GM19438 (cell line): Measurements from ENCODE around the gene SLC1A7.

Source experiments
- ATAC-seq: cut with Tn5 transposase; IDR thresholded peaks from one replicate; pipeline ENCODE4 v1.9.1; 2021; ENCODE audit warnings: low read depth; ENCODE audit not compliant: unreplicated experiment

The SLC1A7 gene

DNA sequence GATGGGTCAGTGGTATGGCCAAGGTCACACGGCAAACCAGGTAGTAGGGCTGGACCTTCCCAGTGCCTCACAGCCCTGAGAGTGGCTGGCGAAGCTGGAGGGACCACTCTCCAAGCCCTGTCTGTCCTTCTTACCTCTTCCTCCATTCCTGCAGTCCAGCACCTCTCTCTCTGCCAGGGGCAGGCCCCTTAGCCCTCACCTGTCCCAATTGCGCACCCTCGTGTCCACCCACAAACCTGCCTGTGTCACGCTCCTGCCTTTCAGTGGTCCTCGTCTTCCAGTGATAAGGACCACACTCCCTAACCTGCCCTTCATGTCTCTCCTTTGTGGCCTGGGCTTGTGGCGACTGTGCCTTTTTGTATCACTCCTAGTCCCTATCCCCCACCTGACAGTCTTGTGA is 77.0 kb downstream of the SLC1A7 start:
- no peak for ATAC-seq

DNA sequence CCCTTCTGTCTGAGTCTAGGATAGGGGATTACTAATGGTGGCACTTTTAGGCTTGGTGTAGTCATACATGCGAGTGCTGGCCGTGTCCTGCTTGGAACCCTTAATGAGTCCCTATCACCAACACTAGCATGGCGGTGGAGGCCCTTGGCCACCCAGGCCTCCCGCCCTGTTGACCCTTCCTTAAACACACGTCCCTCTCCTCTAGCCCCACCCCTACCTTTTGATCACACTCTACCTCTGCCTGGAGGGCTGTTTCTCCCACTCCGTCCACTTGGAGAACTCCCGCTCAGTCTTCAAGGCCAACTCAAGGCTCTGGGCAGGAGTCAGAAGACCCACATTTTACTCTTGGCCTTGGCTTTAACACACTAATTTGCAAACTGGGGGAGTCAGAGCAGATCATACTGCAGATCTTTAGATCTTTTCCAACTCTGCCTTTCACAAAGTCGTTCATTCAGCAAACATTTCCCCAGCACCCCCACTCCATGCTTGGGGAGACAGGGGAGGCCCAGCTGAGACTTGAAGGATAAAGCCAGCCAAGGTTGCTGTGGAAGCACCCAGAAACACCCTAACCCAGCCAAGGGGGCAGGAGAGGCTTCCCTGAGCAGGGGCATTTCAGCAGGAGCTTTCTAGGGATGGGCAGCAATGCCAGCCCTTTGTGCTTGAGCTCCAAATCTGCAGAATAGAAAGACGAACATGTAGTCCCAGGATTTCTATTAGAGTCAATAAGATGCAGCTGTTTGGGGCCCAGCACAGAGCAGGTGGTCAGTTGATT is 78.5 kb downstream of the SLC1A7 start:
- no peak for ATAC-seq

DNA sequence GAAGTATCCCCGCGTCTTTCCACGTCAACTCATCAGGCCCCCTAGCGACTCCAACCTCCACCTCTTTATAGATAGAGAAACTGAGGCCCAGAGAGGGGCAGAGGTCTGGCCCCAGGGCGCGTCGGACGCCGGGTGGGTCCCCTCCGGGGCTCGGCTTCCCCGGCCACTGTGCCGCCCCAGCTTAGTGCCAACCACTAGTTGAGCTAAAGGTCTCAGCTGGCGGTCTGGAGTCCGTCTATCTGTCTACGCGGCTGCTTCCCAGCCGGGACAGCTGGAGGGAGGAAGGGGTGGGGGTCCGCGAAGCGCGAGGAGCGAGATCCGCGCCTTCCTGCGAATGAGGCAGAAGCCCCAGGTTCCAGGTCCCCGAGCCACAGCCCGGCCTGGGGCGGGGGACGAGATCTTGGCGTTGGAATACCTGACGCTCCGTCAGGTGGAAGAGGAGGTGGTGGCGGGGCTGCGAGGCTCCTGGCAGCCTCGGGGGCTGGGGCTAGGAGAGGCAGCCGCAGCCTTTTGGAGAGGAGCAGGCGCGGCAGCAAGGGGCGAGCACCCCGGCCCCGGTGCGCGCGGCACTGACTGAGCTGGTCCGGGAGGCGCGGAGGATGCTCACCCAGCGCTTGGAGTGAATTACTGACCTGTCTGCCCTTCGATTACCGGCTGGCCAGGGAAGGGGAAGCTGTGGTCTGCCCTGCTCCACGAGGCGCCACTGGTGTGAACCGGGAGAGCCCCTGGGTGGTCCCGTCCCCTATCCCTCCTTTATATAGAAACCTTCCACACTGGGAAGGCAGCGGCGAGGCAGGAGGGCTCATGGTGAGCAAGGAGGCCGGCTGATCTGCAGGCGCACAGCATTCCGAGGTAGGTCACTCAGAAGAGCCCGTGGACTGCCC is 79.5 kb downstream of the SLC1A7 start:
- ATAC-seq, result no peak

DNA sequence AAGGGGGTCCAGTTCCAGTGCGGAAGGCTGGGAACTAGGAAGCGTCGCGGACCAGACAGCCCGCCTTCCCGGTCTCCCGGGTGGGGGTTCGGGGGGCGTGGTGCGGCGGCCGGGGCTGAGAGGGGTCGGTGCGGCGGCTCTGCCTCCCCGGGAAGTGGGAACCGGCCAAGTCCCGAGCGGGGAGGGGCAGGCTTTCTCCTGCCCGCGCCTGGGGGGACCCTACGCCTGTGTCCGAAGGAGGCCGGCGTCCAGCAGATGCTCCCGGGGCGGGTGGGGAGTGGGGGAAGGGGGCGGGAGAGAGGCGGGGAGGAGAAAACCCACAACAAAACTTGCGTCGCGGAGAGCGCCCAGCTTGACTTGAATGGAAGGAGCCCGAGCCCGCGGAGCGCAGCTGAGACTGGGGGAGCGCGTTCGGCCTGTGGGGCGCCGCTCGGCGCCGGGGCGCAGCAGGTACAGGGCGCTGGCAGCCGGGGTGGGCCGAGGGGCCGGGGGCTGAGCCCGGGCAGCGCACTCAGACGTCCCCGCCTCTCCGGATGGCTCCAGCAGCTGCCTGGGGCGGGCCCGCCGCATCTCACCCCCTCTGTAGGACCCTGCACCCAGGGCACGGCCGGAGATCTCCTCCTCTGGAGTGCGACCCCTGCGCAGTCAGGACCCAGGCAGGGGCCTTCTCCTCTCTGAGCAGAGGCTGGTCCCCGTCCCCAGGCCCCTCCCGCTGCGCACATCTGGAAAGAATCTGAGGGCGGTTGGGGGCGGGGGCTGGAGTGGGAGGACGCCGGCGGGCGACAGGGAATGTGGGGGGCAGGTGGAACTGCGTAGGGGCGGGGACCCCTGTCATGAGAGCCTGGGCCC is 80.4 kb downstream of the SLC1A7 start, which contains the start of gene PODN:
PODN (plus strand) TSS at position 355 of the 849 bp plus-strand sequence. CDS start 7,643 bp downstream, outside the sequence.
- no peak for ATAC-seq

DNA sequence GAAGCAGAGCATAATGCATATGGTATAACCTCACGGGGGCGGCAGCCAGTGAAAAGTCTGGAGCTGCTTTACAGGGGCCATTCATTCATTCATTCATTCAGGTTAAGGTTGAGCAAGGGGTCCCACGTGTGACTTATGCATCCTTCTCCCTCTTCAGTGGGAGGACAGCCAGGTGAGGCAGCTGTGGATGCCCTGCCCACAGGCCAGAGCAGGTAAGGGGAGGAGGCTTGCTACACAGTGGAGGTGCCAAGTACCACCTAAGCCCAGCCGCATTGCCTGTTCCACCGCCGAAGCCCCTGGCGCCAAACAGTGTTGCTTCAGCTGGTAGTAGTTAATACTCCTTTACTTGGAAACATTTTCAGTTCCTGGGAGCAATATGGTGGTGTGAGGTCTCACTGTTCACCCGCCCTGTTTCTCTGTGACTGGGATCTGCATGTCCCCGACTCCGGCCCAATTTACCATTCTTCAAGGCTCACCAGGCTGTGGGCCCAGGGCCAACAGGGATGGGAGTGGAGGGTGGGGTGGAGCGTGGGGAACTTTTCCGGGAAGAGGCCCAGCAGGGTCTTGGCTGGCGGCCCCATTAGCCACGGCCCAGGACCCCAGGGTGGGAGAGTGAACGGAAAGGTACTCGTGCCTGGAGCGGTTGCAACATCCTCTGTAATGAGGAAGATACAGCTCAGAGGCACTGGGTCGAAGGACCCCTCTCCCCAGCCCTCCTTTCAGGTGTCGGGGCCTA is 81.1 kb downstream of the SLC1A7 start:
- ATAC-seq, result no peak

DNA sequence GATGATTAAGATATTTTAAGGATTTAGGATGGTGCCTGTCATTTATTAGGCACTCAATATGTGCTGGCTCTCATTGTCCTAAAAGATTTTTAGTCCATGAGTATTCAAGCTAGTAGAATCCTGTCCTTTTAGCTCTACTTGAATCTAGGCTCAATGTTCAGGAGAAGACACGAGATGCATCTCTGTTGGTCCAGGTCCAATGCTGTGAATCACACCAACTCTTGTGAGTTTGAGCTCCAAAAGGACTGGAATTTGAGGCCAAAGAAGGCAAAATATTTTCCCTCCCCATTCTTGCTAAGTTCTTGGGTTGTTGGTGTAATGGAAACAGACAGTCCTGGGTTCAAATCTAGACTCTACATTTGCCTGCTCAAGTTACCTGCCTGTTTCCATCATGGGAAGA is 81.9 kb downstream of the SLC1A7 start:
- no peak for ATAC-seq

DNA sequence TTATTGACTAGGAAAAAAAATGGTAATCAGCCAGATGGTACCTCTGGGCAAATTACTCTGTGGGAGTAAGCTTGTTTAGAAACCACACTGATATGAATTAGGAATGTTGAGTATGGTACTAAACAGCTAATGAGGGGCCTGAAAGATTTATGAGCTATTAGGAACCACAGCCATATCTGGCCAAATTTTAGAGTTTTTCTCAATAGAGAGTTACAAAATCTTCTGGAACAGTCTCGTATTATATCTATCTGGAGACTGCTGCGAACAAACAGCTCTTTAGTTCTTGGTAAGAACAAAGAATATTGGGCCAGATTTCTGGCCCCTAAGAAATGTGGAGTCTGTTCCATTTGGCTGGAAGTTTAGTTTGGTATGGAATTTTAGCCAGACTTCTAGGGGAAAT is 85.3 kb downstream of the SLC1A7 start:
- ATAC-seq, result no peak

DNA sequence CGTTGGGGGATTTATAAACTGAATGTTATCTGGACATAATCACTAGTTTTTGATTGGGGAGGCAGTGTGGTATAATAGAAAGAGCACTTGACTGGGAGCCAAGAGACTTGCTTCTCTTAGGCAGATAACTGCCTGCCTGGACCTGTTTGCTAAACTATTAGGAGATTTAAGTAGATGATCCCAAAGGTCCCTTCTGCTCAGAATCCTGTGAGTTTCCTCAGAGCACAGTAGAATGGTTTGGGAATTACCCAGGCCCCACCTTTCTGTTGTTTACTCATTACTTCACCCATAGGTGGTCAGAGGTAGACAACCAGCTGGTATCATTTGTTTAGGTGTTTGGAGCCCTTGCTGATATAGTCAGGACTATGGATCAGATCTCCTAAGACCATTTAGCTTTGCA is 90.8 kb downstream of the SLC1A7 start:
- ATAC-seq, result no peak

DNA sequence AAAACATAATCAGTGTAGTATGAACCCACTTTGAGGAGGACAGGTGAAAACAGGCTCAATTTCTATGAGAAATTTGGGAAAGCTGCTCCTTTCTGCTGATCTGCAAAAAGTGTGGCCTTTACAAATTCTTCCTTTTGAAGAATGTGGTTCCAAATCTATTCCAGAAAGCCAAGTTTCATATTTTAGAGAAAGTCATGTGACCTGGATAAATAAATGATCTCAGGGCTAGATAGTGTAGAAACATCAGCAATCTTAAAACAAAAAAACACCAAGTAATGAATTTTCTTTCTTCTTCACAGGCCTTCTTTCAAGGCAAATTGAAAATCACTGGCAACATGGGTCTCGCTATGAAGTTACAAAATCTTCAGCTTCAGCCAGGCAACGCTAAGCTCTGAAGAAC is 92.1 kb downstream of the SLC1A7 start:
- no peak for ATAC-seq

DNA sequence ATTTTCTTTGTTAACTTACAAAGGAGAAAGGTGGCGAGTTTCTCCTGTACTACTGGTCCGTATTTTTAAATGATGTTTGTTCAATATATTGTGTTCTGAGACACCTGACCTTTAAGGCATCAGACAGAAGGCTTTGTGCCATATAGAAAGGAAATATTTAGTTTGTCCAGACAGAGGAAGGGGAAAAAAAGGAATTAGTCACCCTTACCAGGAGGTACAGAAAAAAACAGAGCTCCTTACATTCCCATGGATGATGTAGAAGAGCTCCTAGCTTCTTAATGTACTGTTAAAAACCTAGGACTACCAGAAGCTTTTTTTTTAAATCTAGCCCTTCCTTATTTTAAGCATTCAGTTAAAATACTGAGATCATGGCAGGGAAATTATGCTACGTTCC is 92.9 kb downstream of the SLC1A7 start:
- no peak for ATAC-seq

DNA sequence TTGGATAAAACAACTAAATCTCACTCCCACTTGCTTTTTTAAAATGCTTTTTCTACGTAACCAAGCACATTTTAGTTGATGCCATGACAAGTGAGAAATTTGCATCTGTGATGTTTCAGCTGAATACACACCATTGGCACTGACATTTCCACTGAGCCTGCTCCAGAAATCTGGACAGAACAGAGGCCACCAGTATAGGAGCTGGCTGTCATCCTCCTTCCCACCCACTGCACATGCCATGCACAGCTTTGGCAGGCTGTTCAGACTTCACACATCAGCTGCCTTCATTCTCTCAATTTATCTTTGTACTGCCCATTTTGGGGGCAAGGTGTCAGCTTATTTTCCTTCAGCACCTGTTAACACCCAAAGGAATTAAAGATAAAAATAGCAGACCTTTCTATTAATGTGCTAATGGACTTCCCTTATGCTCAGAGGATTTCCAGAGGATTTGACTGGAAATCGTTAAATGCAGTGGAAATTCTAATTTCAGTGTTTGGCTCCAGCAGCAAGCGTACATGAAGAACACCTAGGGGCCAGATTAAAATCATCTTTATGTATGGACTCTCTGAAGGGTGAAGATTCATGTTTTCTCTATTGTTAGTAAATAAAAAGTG is 93.4 kb downstream of the SLC1A7 start:
- no peak for ATAC-seq

DNA sequence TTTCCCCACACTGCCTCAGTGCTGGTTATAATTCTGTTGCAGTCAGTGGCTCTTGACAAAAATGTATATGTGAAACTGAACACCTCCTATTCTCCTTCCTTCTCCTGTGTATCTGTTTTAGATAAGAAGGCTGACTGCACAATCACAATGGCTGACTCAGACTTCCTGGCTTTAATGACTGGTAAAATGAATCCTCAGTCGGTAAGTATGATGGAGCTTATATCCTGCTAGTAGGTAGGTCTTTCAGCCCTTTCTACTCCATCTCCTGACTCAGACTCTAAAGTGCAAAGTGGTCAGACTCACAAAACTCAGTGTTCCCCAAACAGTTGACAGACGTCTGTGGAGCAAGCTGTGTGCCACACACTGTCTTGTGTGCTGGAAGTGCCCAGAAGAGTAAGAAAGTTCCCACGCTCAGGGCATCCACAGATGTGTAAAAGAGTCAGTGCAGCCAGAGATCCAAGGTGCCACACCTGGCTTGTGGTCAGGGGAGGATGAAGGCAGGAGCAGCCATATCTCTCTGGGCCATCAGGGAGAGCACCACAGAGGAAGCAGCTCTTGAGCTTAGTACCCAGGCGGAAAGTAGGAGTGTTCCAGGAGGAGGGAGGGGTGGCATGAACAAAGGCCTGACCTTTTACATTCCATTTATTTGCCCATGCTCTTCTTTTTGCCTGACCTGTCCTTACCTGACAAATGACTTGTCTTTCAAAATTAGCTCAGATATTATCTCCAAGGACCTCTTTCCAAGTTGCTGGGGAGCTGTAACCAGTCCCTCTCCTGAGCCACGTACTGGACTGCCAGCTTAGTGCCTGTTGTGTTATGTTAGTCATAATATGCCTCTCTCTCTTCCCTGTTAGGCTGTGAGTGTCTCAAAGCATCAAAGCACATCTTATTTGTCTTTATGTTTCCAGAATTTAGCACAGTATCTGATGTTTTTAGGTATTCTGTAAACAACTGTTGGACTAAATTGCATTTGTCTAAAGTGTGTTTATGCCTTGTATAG is 94.4 kb downstream of the SLC1A7 start:
- no peak for ATAC-seq

DNA sequence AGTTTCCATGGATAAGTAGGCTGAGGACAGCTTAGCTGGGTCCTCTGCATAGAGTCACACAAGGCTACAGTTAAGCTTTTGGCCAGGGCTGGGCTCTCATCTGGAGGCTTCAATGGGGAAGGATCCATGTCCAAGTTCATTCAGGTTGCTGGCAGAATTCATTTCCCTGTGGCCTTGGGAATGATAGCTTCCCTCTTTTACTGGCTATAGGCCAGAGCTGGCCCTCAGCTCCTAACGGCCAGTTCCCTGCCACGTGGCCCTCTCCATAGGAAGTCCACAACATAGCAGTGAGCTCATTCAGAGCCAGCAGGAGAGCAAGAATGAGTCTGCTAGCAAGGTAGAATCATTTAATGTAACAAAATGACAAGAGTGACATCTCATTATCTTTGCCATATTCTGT is 95.5 kb downstream of the SLC1A7 start:
- ATAC-seq, result no peak

DNA sequence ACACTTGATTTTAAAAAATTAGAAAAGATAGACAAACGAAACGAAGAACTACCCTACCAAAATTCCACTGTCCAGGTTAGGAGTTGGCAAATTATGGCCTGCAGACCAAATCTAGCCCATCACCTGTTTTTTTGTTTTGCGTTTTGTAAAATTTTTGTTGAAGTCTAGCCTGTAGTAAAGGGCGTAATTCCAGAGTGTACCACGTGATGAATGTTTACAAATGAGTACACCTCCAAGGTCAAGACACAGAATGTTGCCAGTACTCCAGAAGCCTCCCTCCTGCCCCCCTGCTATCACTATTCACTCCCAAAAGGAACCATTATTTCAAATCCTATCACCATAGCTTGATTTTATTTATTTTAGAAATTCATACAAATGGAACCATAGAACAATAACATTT is 97.5 kb downstream of the SLC1A7 start:
- ATAC-seq, result no peak

DNA sequence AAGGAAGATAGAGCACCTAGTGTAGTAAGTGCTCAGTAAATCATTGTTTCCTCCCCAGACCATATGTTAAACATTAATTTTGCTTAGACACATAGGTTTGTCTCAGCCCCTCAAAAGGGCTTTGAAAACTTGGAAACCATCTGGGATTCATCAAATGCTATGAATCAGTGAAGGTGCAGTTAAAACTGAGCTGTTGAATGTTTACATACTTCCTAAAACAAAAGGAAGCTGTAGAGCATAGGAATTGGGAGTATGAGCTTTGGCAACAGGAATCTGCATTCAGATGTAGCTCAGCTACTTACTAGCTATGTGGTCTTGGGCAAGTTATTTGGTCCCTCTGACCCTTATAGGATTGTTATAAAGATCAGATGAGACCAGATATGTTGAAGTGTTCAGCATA is 99.2 kb downstream of the SLC1A7 start:
- no peak for ATAC-seq

DNA sequence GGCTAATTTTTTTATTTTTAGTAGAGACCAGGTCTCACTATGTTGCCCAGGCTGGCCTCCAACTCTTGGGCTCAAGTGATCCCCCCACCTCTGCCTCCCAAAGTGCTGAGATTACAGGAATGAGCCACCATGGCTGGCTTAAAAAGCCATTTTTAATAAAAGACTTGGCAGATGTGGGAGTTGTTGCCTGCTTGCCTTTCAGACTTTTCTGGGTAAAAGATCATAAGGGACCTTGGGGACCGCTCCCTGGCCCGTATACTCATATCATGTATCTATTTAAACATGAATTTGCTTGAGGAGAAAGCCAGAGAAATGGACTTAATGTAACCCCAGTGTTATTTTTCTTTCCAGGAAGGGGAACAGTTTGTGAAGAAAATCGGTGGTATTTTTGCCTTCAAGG is 103.9 kb downstream of the SLC1A7 start:
- ATAC-seq, result no peak
